ENCODE data around the gene MICAL2.

Gene MICAL2

GRCh38 chr11:12120031-12121008 is 9.9 kb downstream of the MICAL2 start:
- peaks cover 77% of the 10 kb centered on the region for H3K79me2 ChIP-seq (ENCODE audit: control insufficient read depth, insufficient read depth, low read length, unreplicated experiment)
- H3K36me3 ChIP-seq (ENCODE audit: insufficient read depth, low read length) = no peaks in the 10 kb centered on the region
- no peak overlapping the region for H2AFZ ChIP-seq (ENCODE audit: low read length, unreplicated experiment)
- no peaks in the 10 kb centered on the region for H3K27me3 ChIP-seq (ENCODE audit: insufficient read depth, low read length)
- no peak overlapping the region for H3K4me3 ChIP-seq (ENCODE audit: low read depth, low read length)
- H3K4me1 ChIP-seq (ENCODE audit: control insufficient read depth, insufficient read depth, low read length, unreplicated experiment) = peaks cover 50% of the 10 kb centered on the region
- H3K27ac ChIP-seq (ENCODE audit: low read depth, low read length) = no peak overlapping the region

- Histone ChIP-seq H3K27me3 (ENCODE audit: insufficient read depth, low read length) (no peaks in the 10 kb centered on the region), H3K79me2 (ENCODE audit: control insufficient read depth, insufficient read depth, low read length, unreplicated experiment) (peaks cover 80% of the 10 kb centered on the region), H3K4me1 (ENCODE audit: control insufficient read depth, insufficient read depth, low read length, unreplicated experiment) (peaks cover 57% of the 10 kb centered on the region), H3K27ac (ENCODE audit: low read depth, low read length) (no peak overlapping the region), H3K4me3 (ENCODE audit: low read depth, low read length) (no peak overlapping the region), H3K36me3 (ENCODE audit: insufficient read depth, low read length) (no peaks in the 10 kb centered on the region), H2AFZ (ENCODE audit: low read length, unreplicated experiment) (no peak overlapping the region)
Measured at GRCh38 chr11:12121011-12121410, 10.6 kb downstream of the MICAL2 start.

DNA sequence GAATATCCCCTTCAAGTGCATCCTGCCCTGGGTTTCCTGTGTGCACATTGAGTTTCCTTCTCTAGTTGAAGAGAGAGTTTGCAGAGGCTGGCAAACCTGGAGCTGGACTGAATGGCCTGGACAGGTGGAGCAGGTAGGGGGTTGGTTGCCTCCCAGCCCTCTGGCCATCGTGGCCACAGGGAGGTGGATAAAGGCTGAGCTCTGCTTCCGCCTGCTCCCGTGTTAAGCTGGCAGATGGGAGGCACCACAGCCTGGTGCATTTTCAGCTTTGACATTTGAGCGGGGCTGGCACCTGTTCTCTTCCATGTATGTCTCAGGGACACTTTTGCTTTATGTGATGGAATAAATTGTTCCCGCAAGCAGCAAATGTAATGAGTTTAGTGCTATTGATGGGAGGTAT is 11.1 kb downstream of the MICAL2 start:
- no peak overlapping the region for H3K27ac ChIP-seq (ENCODE audit: low read depth, low read length)
- peaks cover 62% of the 10 kb centered on the region for H3K4me1 ChIP-seq (ENCODE audit: control insufficient read depth, insufficient read depth, low read length, unreplicated experiment)
- H3K4me3 ChIP-seq (ENCODE audit: low read depth, low read length) = no peak overlapping the region
- no peaks in the 10 kb centered on the region for H3K27me3 ChIP-seq (ENCODE audit: insufficient read depth, low read length)
- no peaks in the 10 kb centered on the region for H3K36me3 ChIP-seq (ENCODE audit: insufficient read depth, low read length)
- H3K79me2 ChIP-seq (ENCODE audit: control insufficient read depth, insufficient read depth, low read length, unreplicated experiment) = peaks cover 80% of the 10 kb centered on the region
- H2AFZ ChIP-seq (ENCODE audit: low read length, unreplicated experiment) = no peak overlapping the region

GRCh38 chr11:12122083-12122482 is 11.7 kb downstream of the MICAL2 start:
- Histone ChIP-seq H3K36me3 (ENCODE audit: insufficient read depth, low read length) (no peaks in the 10 kb centered on the region), H3K4me3 (ENCODE audit: low read depth, low read length) (no peak overlapping the region), H3K79me2 (ENCODE audit: control insufficient read depth, insufficient read depth, low read length, unreplicated experiment) (peaks cover 78% of the 10 kb centered on the region), H3K27ac (ENCODE audit: low read depth, low read length) (peak overlapping the region; percentile 62; the same call in 1 of the 2 replicates), H2AFZ (ENCODE audit: low read length, unreplicated experiment) (no peak overlapping the region), H3K4me1 (ENCODE audit: control insufficient read depth, insufficient read depth, low read length, unreplicated experiment) (peaks cover 66% of the 10 kb centered on the region), H3K27me3 (ENCODE audit: insufficient read depth, low read length) (no peaks in the 10 kb centered on the region)

- H3K27ac ChIP-seq (ENCODE audit: low read depth, low read length) = peak overlapping the region; percentile 52
- peaks cover 72% of the 10 kb centered on the region for H3K79me2 ChIP-seq (ENCODE audit: control insufficient read depth, insufficient read depth, low read length, unreplicated experiment)
- H3K27me3 ChIP-seq (ENCODE audit: insufficient read depth, low read length) = no peaks in the 10 kb centered on the region
- no peak overlapping the region for H2AFZ ChIP-seq (ENCODE audit: low read length, unreplicated experiment)
- H3K4me1 ChIP-seq (ENCODE audit: control insufficient read depth, insufficient read depth, low read length, unreplicated experiment) = peaks cover 72% of the 10 kb centered on the region
- H3K36me3 ChIP-seq (ENCODE audit: insufficient read depth, low read length) = no peaks in the 10 kb centered on the region
- H3K4me3 ChIP-seq (ENCODE audit: low read depth, low read length) = no peak overlapping the region
Measured at GRCh38 chr11:12123273-12123672, 12.9 kb downstream of the MICAL2 start.

- Histone ChIP-seq H3K4me3 (ENCODE audit: low read depth, low read length) (no peak overlapping the region), H3K27me3 (ENCODE audit: insufficient read depth, low read length) (no peaks in the 10 kb centered on the region), H2AFZ (ENCODE audit: low read length, unreplicated experiment) (no peak overlapping the region), H3K79me2 (ENCODE audit: control insufficient read depth, insufficient read depth, low read length, unreplicated experiment) (peaks cover 70% of the 10 kb centered on the region), H3K4me1 (ENCODE audit: control insufficient read depth, insufficient read depth, low read length, unreplicated experiment) (peaks cover 68% of the 10 kb centered on the region), H3K27ac (ENCODE audit: low read depth, low read length) (peak overlapping the region; percentile 52; the same call in 1 of the 2 replicates), H3K36me3 (ENCODE audit: insufficient read depth, low read length) (no peaks in the 10 kb centered on the region)
Measured at GRCh38 chr11:12123799-12124198, 13.4 kb downstream of the MICAL2 start.

DNA sequence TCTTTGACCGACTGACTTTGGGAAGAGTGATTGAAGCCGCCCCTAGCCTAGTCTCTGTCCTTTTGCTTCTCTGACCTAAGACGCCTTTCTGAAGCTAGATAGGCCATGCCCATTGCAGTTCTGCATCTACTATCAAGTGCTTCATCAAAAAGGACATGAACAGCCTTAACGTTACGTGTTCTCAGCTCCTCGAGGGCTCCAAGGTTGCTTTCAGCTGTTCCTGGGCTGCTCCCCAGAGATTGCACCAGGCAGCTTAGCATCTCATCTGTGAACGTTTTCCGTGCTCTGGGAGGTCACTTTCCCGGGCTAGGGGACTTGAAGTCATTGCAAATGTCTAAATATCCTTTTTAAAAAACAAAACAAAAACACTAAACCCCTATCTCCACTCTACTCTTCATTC is 13.9 kb downstream of the MICAL2 start:
- Histone ChIP-seq H3K27ac (ENCODE audit: low read depth, low read length) (peak overlapping the region; percentile 71), H3K4me1 (ENCODE audit: control insufficient read depth, insufficient read depth, low read length, unreplicated experiment) (peaks cover 63% of the 10 kb centered on the region), H3K27me3 (ENCODE audit: insufficient read depth, low read length) (no peaks in the 10 kb centered on the region), H3K79me2 (ENCODE audit: control insufficient read depth, insufficient read depth, low read length, unreplicated experiment) (peaks cover 70% of the 10 kb centered on the region), H3K4me3 (ENCODE audit: low read depth, low read length) (no peak overlapping the region), H3K36me3 (ENCODE audit: insufficient read depth, low read length) (no peaks in the 10 kb centered on the region), H2AFZ (ENCODE audit: low read length, unreplicated experiment) (no peak overlapping the region)

DNA sequence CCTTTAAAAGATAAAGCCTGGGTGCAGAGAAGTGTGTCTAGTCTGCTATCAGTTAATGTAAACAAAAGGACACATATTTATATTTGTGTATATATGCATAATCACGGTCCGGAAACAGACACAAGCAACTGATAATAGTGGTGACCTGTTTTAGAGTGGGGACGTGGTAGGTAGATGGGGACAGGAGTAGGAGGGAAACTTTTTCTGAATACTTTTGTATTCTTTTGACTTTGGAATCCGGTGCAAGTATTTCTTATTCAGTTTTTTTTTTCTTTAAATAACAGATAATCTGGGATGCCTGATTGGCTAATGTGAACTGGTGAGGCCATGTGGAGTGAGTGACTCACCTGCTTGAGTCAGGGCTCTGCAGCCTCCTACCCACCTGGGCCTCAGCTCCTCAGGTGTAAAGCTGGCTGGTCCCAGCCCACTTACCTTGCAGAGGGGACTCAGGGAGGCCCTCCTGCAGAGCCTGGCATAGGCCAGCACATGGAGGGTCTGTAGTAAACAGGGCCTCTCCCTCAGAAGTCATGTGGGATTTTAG is 15.3 kb downstream of the MICAL2 start:
- no peaks in the 10 kb centered on the region for H3K27me3 ChIP-seq (ENCODE audit: insufficient read depth, low read length)
- H3K27ac ChIP-seq (ENCODE audit: low read depth, low read length) = peak overlapping the region; percentile 58
- H2AFZ ChIP-seq (ENCODE audit: low read length, unreplicated experiment) = no peak overlapping the region
- no peak overlapping the region for H3K4me3 ChIP-seq (ENCODE audit: low read depth, low read length)
- H3K79me2 ChIP-seq (ENCODE audit: control insufficient read depth, insufficient read depth, low read length, unreplicated experiment) = peaks cover 57% of the 10 kb centered on the region
- H3K4me1 ChIP-seq (ENCODE audit: control insufficient read depth, insufficient read depth, low read length, unreplicated experiment) = peaks cover 52% of the 10 kb centered on the region
- H3K36me3 ChIP-seq (ENCODE audit: insufficient read depth, low read length) = no peaks in the 10 kb centered on the region

- Histone ChIP-seq H3K79me2 (ENCODE audit: control insufficient read depth, insufficient read depth, low read length, unreplicated experiment) (peaks cover 54% of the 10 kb centered on the region), H3K27me3 (ENCODE audit: insufficient read depth, low read length) (no peaks in the 10 kb centered on the region), H3K4me1 (ENCODE audit: control insufficient read depth, insufficient read depth, low read length, unreplicated experiment) (peaks cover 52% of the 10 kb centered on the region)
Measured at GRCh38 chr11:12126344-12127019, 16.1 kb downstream of the MICAL2 start.

DNA sequence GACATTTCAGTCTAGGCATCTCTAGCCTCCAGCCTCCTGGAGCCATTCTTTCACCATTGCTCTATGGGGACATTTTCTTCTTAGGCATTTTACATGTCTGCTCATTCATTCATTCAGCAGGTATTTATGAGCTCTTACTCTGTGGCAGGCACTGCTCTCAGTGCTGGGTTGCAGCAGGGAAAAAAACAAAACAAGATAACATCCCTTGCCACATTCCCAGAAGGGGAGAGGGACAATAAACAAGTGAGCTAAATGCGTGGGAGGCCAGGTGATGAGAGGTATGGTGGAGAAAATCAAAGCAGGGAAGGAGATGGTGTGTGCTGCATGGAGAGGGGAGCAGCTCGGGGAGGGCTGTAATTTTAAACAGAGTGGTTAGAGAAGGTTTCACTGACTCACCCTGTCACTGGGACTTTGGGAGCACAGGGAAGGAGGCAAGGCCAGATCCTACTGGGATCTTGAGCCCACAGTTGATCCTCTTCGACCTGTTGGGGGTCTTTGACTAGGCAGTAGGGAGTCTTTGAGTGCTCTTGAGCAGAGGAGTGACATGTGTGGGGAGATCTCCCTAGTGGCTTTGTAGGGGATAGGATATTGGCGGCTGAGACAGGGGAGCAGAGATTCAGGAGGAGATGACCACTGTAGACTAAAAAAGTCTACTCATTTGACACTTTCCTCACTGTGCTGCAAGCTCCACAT is 17.0 kb downstream of the MICAL2 start:
- Histone ChIP-seq H3K79me2 (ENCODE audit: control insufficient read depth, insufficient read depth, low read length, unreplicated experiment) (peaks cover 60% of the 10 kb centered on the region), H3K27ac (ENCODE audit: low read depth, low read length) (no peak overlapping the region), H2AFZ (ENCODE audit: low read length, unreplicated experiment) (no peak overlapping the region), H3K27me3 (ENCODE audit: insufficient read depth, low read length) (no peaks in the 10 kb centered on the region), H3K36me3 (ENCODE audit: insufficient read depth, low read length) (no peaks in the 10 kb centered on the region), H3K4me3 (ENCODE audit: low read depth, low read length) (no peak overlapping the region), H3K4me1 (ENCODE audit: control insufficient read depth, insufficient read depth, low read length, unreplicated experiment) (peaks cover 50% of the 10 kb centered on the region)

More at GRCh38 chr11:12126344-12127019, 16.1 kb downstream of the MICAL2 start:
- Histone ChIP-seq H3K4me3 (ENCODE audit: low read depth, low read length) (no peak overlapping the region), H3K27ac (ENCODE audit: low read depth, low read length) (peak overlapping the region; percentile 58), H2AFZ (ENCODE audit: low read length, unreplicated experiment) (no peak overlapping the region), H3K36me3 (ENCODE audit: insufficient read depth, low read length) (no peaks in the 10 kb centered on the region)
